ENCODE data around the gene MTFR1L. TPM values are rescaled to one million over a fixed set of nuclear protein-coding genes. Genes with fewer than 3 reads are reported as not detected.

MTFR1L gene
- total and polyA plus RNA-seq, 9 of the 15 experiments (the other 6 are each of a cell fraction or from before 2014, with no cell fraction given), result 41.4 to 98.5 (median 53.7) TPM

DNA sequence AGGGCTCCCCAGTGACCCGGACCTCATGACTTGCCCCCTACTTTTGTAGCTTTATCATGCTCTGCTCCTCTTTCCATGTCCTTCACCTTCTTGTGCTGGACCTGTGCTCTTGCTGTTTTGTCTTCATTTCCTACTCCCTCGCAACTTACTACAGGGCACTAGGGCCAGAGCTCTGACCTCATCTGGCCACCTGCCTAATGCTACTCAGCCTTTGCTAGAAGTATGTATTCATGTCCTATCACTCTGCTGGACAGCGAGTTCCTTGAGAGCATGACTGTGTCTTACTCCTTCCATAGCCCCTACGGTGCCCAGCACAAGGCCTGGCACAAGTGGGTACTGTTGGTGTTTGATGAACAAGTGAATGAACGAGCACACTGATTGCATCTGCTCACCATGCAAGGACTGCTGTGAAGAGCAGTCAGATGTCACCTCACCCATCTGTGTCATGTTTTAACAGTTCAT, 1.9 kb downstream of the MTFR1L start (continued):
- no peak for TF ChIP-seq POLR3A (IDR thresholded peaks at IDR 0.05; ENCODE audit: borderline replicate concordance, extremely low read depth, insufficient read depth, insufficient read length)
- peak; percentile 30; the same call in 1 of the 2 replicates for TF ChIP-seq EHMT2 (IDR thresholded peaks at IDR 0.05)
- TF ChIP-seq BCLAF1 (IDR thresholded peaks at IDR 0.05; ENCODE audit: borderline replicate concordance in 1 of 2, control insufficient read depth in 1 of 2, low read depth in 2 of 2, low read length in 1 of 2), result 0 out of 4 replicates have a peak, but pooled peaks of 1 of the 2 experiments have one; percentile 51
- TF ChIP-seq, protein P1, sequence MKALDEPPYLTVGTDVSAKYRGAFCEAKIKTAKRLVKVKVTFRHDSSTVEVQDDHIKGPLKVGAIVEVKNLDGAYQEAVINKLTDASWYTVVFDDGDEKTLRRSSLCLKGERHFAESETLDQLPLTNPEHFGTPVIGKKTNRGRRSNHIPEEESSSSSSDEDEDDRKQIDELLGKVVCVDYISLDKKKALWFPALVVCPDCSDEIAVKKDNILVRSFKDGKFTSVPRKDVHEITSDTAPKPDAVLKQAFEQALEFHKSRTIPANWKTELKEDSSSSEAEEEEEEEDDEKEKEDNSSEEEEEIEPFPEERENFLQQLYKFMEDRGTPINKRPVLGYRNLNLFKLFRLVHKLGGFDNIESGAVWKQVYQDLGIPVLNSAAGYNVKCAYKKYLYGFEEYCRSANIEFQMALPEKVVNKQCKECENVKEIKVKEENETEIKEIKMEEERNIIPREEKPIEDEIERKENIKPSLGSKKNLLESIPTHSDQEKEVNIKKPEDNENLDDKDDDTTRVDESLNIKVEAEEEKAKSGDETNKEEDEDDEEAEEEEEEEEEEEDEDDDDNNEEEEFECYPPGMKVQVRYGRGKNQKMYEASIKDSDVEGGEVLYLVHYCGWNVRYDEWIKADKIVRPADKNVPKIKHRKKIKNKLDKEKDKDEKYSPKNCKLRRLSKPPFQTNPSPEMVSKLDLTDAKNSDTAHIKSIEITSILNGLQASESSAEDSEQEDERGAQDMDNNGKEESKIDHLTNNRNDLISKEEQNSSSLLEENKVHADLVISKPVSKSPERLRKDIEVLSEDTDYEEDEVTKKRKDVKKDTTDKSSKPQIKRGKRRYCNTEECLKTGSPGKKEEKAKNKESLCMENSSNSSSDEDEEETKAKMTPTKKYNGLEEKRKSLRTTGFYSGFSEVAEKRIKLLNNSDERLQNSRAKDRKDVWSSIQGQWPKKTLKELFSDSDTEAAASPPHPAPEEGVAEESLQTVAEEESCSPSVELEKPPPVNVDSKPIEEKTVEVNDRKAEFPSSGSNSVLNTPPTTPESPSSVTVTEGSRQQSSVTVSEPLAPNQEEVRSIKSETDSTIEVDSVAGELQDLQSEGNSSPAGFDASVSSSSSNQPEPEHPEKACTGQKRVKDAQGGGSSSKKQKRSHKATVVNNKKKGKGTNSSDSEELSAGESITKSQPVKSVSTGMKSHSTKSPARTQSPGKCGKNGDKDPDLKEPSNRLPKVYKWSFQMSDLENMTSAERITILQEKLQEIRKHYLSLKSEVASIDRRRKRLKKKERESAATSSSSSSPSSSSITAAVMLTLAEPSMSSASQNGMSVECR (CRISPR knock-in tag; IDR thresholded peaks at IDR 0.05), result 0 out of 2 replicates have a peak, but pooled peaks have one; percentile 11
- TF ChIP-seq, protein P2, sequence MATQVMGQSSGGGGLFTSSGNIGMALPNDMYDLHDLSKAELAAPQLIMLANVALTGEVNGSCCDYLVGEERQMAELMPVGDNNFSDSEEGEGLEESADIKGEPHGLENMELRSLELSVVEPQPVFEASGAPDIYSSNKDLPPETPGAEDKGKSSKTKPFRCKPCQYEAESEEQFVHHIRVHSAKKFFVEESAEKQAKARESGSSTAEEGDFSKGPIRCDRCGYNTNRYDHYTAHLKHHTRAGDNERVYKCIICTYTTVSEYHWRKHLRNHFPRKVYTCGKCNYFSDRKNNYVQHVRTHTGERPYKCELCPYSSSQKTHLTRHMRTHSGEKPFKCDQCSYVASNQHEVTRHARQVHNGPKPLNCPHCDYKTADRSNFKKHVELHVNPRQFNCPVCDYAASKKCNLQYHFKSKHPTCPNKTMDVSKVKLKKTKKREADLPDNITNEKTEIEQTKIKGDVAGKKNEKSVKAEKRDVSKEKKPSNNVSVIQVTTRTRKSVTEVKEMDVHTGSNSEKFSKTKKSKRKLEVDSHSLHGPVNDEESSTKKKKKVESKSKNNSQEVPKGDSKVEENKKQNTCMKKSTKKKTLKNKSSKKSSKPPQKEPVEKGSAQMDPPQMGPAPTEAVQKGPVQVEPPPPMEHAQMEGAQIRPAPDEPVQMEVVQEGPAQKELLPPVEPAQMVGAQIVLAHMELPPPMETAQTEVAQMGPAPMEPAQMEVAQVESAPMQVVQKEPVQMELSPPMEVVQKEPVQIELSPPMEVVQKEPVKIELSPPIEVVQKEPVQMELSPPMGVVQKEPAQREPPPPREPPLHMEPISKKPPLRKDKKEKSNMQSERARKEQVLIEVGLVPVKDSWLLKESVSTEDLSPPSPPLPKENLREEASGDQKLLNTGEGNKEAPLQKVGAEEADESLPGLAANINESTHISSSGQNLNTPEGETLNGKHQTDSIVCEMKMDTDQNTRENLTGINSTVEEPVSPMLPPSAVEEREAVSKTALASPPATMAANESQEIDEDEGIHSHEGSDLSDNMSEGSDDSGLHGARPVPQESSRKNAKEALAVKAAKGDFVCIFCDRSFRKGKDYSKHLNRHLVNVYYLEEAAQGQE (IDR thresholded peaks at IDR 0.05; ENCODE audit: borderline replicate concordance), result peak; percentile 52; the same call in 1 of the 2 replicates
- TF ChIP-seq, protein P2 (CRISPR knock-in tag; IDR thresholded peaks at IDR 0.05; ENCODE audit: low read depth), result peak; percentile 49; the same call in 1 of the 2 replicates
- TF ChIP-seq ZNF395 (CRISPR knock-in tag; IDR thresholded peaks at IDR 0.05), result peak; percentile 20; the same call in 1 of the 2 replicates
- no peak for TF ChIP-seq ADNP (tag; IDR thresholded peaks at IDR 0.05)
- peak in 1 of 2 experiments; percentile 20; a peak in 1 of 4 replicates for TF ChIP-seq FOXK2 (conservative IDR thresholded peaks at IDR 0.05 in 1 of 2, IDR thresholded peaks at IDR 0.05 in 1 of 2; ENCODE audit: low read depth in 2 of 2)
